GM19463 (cell line): ENCODE results near the gene PLPP1.

ENCODE experiments used
- ATAC-seq: cut with Tn5 transposase; IDR thresholded peaks from one replicate; pipeline ENCODE4 v1.9.1; 2021; ENCODE audit warnings: mild to moderate bottlenecking, moderate library complexity; ENCODE audit not compliant: unreplicated experiment

PLPP1 gene

GRCh38 chr5:55534436-55535198 lies at the start of gene PLPP1:
PLPP1 (minus strand) TSS chr5:55534964; CDS start chr5:55534629, 335 bp downstream.
- peak; percentile 81 for ATAC-seq

GRCh38 chr5:55583578-55583977 lies 48.8 kb upstream of the PLPP1 start:
- no peak for ATAC-seq

- ATAC-seq: no peak
Measured at GRCh38 chr5:55582256-55582655, 47.5 kb upstream of the PLPP1 start.

- ATAC-seq: no peak
Measured at GRCh38 chr5:55580042-55580441, 45.3 kb upstream of the PLPP1 start.

GRCh38 chr5:55578771-55579170 lies 44.0 kb upstream of the PLPP1 start:
- ATAC-seq: no peak

- no peak for ATAC-seq
Measured at GRCh38 chr5:55577353-55578060, 42.7 kb upstream of the PLPP1 start.

GRCh38 chr5:55576661-55577060 lies 41.9 kb upstream of the PLPP1 start:
- no peak for ATAC-seq

GRCh38 chr5:55575815-55576583 lies 41.2 kb upstream of the PLPP1 start:
- no peak for ATAC-seq

- no peak for ATAC-seq
Measured at GRCh38 chr5:55572600-55572999, 37.8 kb upstream of the PLPP1 start.

GRCh38 chr5:55572020-55572419 lies 37.3 kb upstream of the PLPP1 start:
- no peak for ATAC-seq

GRCh38 chr5:55570570-55570969 lies 35.8 kb upstream of the PLPP1 start:
- ATAC-seq: no peak

- ATAC-seq: no peak
Measured at GRCh38 chr5:55570026-55570425, 35.3 kb upstream of the PLPP1 start.

GRCh38 chr5:55569513-55569865 lies 34.7 kb upstream of the PLPP1 start:
- no peak for ATAC-seq

- ATAC-seq: no peak
Measured at GRCh38 chr5:55568654-55569512, 34.1 kb upstream of the PLPP1 start.

GRCh38 chr5:55564721-55565120 lies 30.0 kb upstream of the PLPP1 start:
- no peak for ATAC-seq

- no peak for ATAC-seq
Measured at GRCh38 chr5:55558484-55558883, 23.7 kb upstream of the PLPP1 start.

- no peak for ATAC-seq
Measured at GRCh38 chr5:55557123-55557522, 22.4 kb upstream of the PLPP1 start.

GRCh38 chr5:55554585-55555202 lies 19.9 kb upstream of the PLPP1 start:
- no peak for ATAC-seq

- no peak for ATAC-seq
Measured at GRCh38 chr5:55551904-55552303, 17.1 kb upstream of the PLPP1 start.

GRCh38 chr5:55551358-55551757 lies 16.6 kb upstream of the PLPP1 start:
- no peak for ATAC-seq
